BJ (cell line): ENCODE data around the gene GFER. TPM values are rescaled to one million over a fixed set of nuclear protein-coding genes. Genes with fewer than 3 reads are reported as not detected.

Source experiments
- CTCF ChIA-PET: fragments of 350-600 bp; formaldehyde crosslinking; extraction: SDS; loops from one replicate; lab custom pipeline; 2021; ENCODE audit warnings: antibody characterized with exemption, inconsistent platforms; lab: Yijun Ruan, JAX
- POLR2A ChIA-PET: fragments of 300-600 bp; sonication (Branson Sonifier 250); formaldehyde crosslinking; extraction: SDS; loops from one replicate; lab custom pipeline; 2021; ENCODE audit warnings: antibody characterized with exemption; lab: Charles Lee
- DNase-seq: peaks from one replicate; pipeline ENCODE4 v3.0.0-alpha.2; 2011; ENCODE audit warnings: low read depth
- H3K27me3 ChIP-seq: 2 replicates; pipeline ENCODE4 v1.6.0; 2011; ENCODE audit warnings: low read length; ENCODE audit not compliant: control insufficient read depth, insufficient read depth
- H3K36me3 ChIP-seq: 2 replicates; pipeline ENCODE4 v1.5.1; 2011; ENCODE audit warnings: low read length; ENCODE audit not compliant: control insufficient read depth, insufficient read depth
- H3K4me3 ChIP-seq: 2 replicates; pipeline ENCODE4 v1.5.1; 2011; ENCODE audit warnings: low read depth, mild to moderate bottlenecking, control low read depth, low read length
- CTCF ChIP-seq: IDR thresholded peaks from 2 replicates; pipeline ENCODE4 v1.5.1; 2011; ENCODE audit warnings: low read depth, mild to moderate bottlenecking, control low read depth, inconsistent platforms, low read length, moderate library complexity; ENCODE audit not compliant: insufficient read depth
- polyA plus RNA-seq: library from polyadenylated mRNA; depleted of rRNA; stranded (reverse); fragments of >200 nt; gene quantifications from 2 replicates; pipeline ENCODE4 v1.2.3, GENCODE V29; 2011

GFER gene
- polyA plus RNA-seq, 1 experiment: 19.8 TPM

- H3K4me3 ChIP-seq: no peak overlapping the region
- H3K36me3 ChIP-seq: peaks cover 15% of the 10 kb centered on the region
- DNase-seq: no peak
- TF ChIP-seq CTCF: no peak
- peaks cover 5% of the 10 kb centered on the region; the same call in 1 of the 2 replicates for H3K27me3 ChIP-seq
- ChIA-PET POLR2A (no interaction called here), CTCF (interaction anchor here (1.3 to 1.6 kb wide), 2 partner anchors 16 to 17 kb away, joined by 4 to 7 read pairs; no protein-coding TSS in a partner anchor)
These were observed 3.2 kb downstream of the GFER start for GRCh38 chr16:1987198-1987597.

GRCh38 chr16:1989209-1990100 lies 5.5 kb downstream of the GFER start, which contains the start of gene SYNGR3:
Gene SYNGR3, plus strand, starts transcription at chr16:1989970. Its CDS starts 133 bp downstream, at chr16:1990103.
- Histone ChIP-seq H3K27me3 (peaks cover 2% of the 10 kb centered on the region; the same call in 1 of the 2 replicates), H3K4me3 (peak within 1 kb of the TSS; percentile 29), H3K36me3 (peaks cover 15% of the 10 kb centered on the region)
- POLR2A ChIA-PET: no interaction called here
- no peak for DNase-seq
- no peak for TF ChIP-seq CTCF
- CTCF ChIA-PET: no interaction called here

DNA sequence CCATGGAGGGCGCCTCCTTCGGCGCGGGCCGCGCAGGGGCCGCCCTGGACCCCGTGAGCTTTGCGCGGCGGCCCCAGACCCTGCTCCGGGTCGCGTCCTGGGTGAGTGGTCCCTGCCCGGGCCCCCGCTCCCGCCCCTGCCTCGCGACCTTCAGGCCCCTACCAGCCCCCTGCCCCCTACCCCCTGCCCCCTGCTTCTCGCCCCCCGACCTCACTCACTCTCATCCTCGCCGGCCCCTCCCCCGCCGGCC lies 6.0 kb downstream of the GFER start:
- ChIA-PET CTCF (no interaction called here), POLR2A (no interaction called here)
- no peak for TF ChIP-seq CTCF
- DNase-seq: no peak
- H3K36me3 ChIP-seq: peaks cover 15% of the 10 kb centered on the region
- H3K4me3 ChIP-seq: peak overlapping the region; percentile 29
- peaks cover 2% of the 10 kb centered on the region; the same call in 1 of the 2 replicates for H3K27me3 ChIP-seq

- POLR2A ChIA-PET: no interaction called here
- Histone ChIP-seq H3K4me3 (peak overlapping the region; percentile 29), H3K27me3 (peaks cover 2% of the 10 kb centered on the region; the same call in 1 of the 2 replicates), H3K36me3 (peaks cover 15% of the 10 kb centered on the region)
- no peak for DNase-seq
- no peak for TF ChIP-seq CTCF
- CTCF ChIA-PET: no interaction called here
These were observed 6.5 kb downstream of the GFER start for GRCh38 chr16:1990351-1991134.

GRCh38 chr16:1991135-1991551 lies 7.2 kb downstream of the GFER start:
- H3K4me3 ChIP-seq: no peak overlapping the region
- ChIA-PET POLR2A (no interaction called here), CTCF (no interaction called here)
- no peak for TF ChIP-seq CTCF
- no peak for DNase-seq
- peaks cover 9% of the 10 kb centered on the region for H3K36me3 ChIP-seq
- peaks cover 2% of the 10 kb centered on the region; the same call in 1 of the 2 replicates for H3K27me3 ChIP-seq
